ENCODE results near the gene ANGPTL3. TPM values are rescaled to one million over a fixed set of nuclear protein-coding genes. Genes with fewer than 3 reads are reported as not detected.

The ANGPTL3 gene
- total RNA-seq, 1 donor from 2014 or later, result not detected

DNA sequence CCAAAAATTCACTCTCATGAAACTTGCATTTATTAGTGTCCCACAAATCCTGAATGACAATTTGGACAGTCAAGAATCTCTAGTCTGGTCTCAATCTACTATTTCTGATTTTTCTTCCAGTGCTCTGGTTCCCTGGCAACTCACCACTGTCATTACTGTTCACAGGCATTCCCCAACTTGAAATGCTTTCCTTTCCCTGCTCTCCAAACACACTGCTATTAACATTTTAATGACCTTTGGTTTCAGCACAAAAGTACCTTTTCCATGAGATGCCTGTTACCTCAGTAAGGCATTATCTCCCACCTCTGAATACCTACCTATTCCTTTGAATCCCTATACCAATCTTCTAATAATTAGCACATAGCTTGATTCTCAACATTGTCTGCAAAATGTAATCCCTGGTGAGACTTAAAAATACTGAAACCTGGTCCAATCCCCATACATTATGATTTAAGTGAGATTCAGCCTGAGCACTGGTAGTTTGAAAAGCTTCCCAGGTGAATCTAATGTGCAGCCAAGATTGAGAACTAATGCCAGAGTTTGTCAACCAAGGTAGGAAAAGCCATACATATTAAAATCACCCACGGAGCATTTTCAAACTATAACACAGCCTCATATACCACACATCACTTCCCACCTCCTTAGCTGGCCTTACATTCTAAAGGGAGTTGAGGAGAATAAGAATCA, 11.7 kb upstream of the ANGPTL3 start:
- Mint-ChIP-seq H3K27me3 (ENCODE audit: low read depth) (no peaks in the 10 kb centered on the region), H3K4me1 (peaks cover 6% of the 10 kb centered on the region), H3K36me3 (peaks cover 32% of the 10 kb centered on the region), H3K4me3 (no peak overlapping the region), H3K9me3 (peaks cover 7% of the 10 kb centered on the region), H3K27ac (no peak overlapping the region)
- TF ChIP-seq, protein P1, sequence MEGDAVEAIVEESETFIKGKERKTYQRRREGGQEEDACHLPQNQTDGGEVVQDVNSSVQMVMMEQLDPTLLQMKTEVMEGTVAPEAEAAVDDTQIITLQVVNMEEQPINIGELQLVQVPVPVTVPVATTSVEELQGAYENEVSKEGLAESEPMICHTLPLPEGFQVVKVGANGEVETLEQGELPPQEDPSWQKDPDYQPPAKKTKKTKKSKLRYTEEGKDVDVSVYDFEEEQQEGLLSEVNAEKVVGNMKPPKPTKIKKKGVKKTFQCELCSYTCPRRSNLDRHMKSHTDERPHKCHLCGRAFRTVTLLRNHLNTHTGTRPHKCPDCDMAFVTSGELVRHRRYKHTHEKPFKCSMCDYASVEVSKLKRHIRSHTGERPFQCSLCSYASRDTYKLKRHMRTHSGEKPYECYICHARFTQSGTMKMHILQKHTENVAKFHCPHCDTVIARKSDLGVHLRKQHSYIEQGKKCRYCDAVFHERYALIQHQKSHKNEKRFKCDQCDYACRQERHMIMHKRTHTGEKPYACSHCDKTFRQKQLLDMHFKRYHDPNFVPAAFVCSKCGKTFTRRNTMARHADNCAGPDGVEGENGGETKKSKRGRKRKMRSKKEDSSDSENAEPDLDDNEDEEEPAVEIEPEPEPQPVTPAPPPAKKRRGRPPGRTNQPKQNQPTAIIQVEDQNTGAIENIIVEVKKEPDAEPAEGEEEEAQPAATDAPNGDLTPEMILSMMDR (IDR thresholded peaks at IDR 0.05; ENCODE audit: unreplicated experiment), result no peak
- no peak for DNase-seq (ENCODE audit: low spot score in 2 of 2, unreplicated experiment in 2 of 2)

DNA sequence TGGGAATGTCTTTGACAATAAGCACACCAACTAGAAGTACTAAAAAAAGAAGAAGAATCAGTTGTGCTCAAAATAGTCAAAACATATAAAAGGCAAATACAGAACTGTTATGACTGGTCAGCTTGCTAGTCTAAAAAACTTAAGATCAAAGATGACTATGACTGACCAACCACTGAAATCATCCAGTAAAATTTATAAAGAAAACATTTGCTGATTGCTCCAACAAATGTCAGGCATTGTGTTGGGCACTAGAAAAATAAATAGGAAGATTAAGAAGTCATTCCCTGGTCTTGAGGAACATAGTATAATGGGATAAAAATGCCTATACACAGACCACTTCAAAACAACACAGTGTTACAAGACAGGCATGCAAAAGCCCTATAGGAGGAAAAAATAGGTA, 9.3 kb upstream of the ANGPTL3 start:
- H3K4me3 Mint-ChIP-seq, result no peak overlapping the region
- H3K27ac Mint-ChIP-seq, result no peak overlapping the region
- H3K4me1 Mint-ChIP-seq, result peaks cover 6% of the 10 kb centered on the region
- H3K9me3 Mint-ChIP-seq, result peaks cover 14% of the 10 kb centered on the region
- DNase-seq (ENCODE audit: low spot score in 2 of 2, unreplicated experiment in 2 of 2), result no peak
- TF ChIP-seq, protein P1 (IDR thresholded peaks at IDR 0.05; ENCODE audit: unreplicated experiment), result no peak
- H3K36me3 Mint-ChIP-seq, result peaks cover 25% of the 10 kb centered on the region
- H3K27me3 Mint-ChIP-seq (ENCODE audit: low read depth), result no peaks in the 10 kb centered on the region

DNA sequence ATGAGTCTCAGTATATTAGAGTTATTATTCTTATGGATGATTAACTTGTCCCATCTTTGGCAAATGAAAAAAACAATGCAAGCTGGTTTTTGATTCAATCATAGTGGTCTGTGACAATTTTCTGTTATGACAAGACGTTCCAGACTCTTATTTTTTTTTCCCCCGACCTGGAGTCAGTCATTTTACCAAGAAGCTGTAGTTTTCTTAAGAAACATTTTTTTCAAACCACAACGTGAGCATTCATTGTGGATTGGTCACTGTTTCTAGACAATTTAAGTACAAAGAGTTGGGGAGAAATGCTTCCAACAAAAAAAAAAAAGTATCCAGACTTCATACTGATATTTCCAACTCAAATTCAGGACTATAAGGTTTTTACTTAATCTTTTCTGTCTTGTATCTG, 8.0 kb upstream of the ANGPTL3 start:
- no peak for DNase-seq (ENCODE audit: low spot score in 2 of 2, unreplicated experiment in 2 of 2)
- H3K9me3 Mint-ChIP-seq, result peaks cover 14% of the 10 kb centered on the region
- H3K4me3 Mint-ChIP-seq, result no peak overlapping the region
- TF ChIP-seq, protein P1 (IDR thresholded peaks at IDR 0.05; ENCODE audit: unreplicated experiment), result no peak
- H3K27ac Mint-ChIP-seq, result no peak overlapping the region
- H3K4me1 Mint-ChIP-seq, result peaks cover 10% of the 10 kb centered on the region
- H3K36me3 Mint-ChIP-seq, result peaks cover 23% of the 10 kb centered on the region
- no peaks in the 10 kb centered on the region for H3K27me3 Mint-ChIP-seq (ENCODE audit: low read depth)

GRCh38 chr1:62590255-62590969, 6.9 kb upstream of the ANGPTL3 start:
- Mint-ChIP-seq H3K9me3 (peaks cover 10% of the 10 kb centered on the region), H3K27me3 (ENCODE audit: low read depth) (no peaks in the 10 kb centered on the region), H3K4me3 (no peak overlapping the region), H3K27ac (peak overlapping the region; percentile 19), H3K4me1 (peaks cover 11% of the 10 kb centered on the region), H3K36me3 (peaks cover 16% of the 10 kb centered on the region)
- no peak for DNase-seq (ENCODE audit: low spot score in 2 of 2, unreplicated experiment in 2 of 2)
- TF ChIP-seq, protein P1 (IDR thresholded peaks at IDR 0.05; ENCODE audit: unreplicated experiment), result no peak

DNA sequence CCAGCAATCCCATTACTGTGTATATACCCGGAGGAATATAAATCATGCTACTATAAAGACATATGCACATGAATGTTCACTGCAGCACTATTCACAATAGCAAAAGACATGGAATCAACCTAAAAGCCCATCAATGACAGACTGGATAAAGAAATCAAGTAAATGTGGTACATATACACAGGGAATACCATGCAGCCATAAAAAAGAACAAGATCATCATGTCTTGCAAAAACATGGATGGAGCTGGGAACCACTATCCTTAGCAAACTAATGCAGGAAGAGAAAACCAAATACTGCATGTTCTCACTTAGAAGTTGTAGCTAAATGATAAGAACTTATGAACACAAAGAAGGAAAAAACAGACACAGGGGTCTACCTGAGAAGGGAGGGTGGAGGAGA, 6.4 kb upstream of the ANGPTL3 start:
- H3K27me3 Mint-ChIP-seq (ENCODE audit: low read depth), result no peaks in the 10 kb centered on the region
- H3K36me3 Mint-ChIP-seq, result peaks cover 12% of the 10 kb centered on the region
- TF ChIP-seq, protein P1 (IDR thresholded peaks at IDR 0.05; ENCODE audit: unreplicated experiment), result no peak
- peaks cover 11% of the 10 kb centered on the region for H3K4me1 Mint-ChIP-seq
- peaks cover 10% of the 10 kb centered on the region for H3K9me3 Mint-ChIP-seq
- no peak for DNase-seq (ENCODE audit: low spot score in 2 of 2, unreplicated experiment in 2 of 2)
- no peak overlapping the region for H3K4me3 Mint-ChIP-seq
- no peak overlapping the region for H3K27ac Mint-ChIP-seq
